Stimulated activated CD8-positive, alpha-beta memory T cell treated with anti-CD3 and anti-CD28 coated beads, Interleukin-12 subunit alpha, Interleukin-12 subunit beta, amount 100 ng/mL, for 24 hours (primary cell): ENCODE results near the gene MCRIP1.
A peak's percentile ranks its signal among the peaks of the same experiment; 100 is the strongest.

Source experiments
- DNase-seq: peaks from one replicate; pipeline ENCODE4 v3.0.0-alpha.2; 2020; ENCODE audit errors: extremely low read depth

MCRIP1 gene

DNA sequence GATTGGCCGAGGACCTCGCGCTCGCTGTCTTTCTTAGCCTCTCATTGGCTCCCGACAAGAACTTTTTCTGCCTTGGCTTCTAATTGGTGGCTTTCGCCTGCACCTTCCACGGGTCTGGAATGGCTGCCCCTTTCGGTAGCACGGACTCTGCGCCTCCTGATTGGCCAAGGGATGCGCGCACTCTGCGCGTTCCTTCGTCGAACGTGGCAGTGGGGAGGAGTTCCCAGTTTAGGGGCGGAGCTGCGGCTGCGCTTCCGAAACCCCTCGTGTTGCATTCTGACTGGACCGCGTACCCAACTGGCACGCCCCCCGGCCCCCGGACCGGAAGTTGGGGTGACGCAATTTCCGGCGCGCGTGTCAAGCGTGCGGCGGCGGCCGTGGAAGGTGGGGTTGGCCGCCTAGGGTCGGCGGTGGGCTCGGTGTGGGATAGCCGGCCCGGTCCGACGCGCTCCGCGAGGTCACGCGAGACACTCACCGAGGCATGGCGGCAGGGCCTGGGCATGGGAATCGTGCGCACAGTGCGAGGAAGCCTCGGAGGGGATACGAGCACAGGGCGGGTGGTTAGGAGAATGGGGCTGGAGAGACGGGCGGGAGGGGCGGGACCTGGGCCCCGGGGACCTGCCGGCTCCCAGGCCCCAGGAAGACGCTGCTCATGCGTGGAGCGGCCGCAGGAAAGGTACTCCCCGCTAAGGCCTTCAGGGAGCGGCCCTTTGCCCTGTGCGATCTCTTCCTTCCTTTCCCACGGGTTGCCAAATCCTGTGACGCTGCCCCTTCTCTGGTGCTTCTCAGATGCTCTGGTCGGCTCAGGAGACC lies 27.9 kb upstream of the MCRIP1 start:
- peak; percentile 95 for DNase-seq

- peak; percentile 96 for DNase-seq
Measured at GRCh38 chr17:81859906-81860755, 27.0 kb upstream of the MCRIP1 start, which contains the start of gene P4HB. Gene P4HB, minus strand, starts transcription at chr17:81860535. Its CDS starts 64 bp downstream, at chr17:81860471.

DNA sequence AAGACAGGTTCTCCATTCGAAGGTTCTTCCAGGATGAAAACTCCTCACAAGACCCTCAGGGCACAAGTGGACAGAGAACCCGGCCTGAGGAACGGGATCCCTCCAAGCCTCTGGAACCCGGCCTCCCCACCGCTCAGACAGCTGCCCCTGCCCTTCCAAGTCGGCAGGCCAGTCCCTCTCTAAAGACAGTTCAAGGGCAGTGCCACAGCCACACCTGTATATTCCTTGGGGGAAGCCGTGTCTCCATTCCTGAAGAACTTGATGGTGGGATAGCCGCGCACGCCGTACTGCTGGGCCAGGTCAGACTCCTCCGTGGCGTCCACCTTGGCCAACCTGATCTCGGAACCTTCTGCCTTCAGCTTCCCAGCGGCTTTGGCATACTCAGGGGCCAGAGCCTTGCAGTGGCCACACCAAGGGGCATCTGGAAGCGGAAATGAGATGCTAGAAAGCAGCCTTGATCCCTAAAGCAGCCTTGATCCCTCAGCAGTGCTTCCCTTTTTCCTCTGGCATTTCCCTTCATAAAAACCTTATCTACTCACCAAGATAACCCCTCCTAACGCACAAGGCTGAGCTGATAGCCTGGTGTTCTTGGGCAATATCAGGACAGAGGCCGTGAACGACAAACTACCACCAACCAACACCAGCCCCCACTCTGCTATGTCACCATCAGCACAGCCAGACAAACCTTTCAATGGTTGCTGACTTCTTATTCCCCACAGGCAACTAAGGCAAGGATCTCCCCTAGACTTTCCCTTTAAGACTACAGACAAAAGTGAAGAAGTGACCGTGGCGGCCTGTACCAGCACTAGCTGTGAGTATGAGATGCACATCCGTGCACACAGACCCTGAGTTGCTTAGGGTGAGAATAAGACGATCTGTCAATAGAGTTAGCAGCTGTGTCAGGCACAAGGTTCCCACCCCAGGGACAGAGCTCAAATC lies 26.1 kb upstream of the MCRIP1 start:
- DNase-seq: no peak

- DNase-seq: no peak
Measured at GRCh38 chr17:81858170-81858966, 25.3 kb upstream of the MCRIP1 start.

DNA sequence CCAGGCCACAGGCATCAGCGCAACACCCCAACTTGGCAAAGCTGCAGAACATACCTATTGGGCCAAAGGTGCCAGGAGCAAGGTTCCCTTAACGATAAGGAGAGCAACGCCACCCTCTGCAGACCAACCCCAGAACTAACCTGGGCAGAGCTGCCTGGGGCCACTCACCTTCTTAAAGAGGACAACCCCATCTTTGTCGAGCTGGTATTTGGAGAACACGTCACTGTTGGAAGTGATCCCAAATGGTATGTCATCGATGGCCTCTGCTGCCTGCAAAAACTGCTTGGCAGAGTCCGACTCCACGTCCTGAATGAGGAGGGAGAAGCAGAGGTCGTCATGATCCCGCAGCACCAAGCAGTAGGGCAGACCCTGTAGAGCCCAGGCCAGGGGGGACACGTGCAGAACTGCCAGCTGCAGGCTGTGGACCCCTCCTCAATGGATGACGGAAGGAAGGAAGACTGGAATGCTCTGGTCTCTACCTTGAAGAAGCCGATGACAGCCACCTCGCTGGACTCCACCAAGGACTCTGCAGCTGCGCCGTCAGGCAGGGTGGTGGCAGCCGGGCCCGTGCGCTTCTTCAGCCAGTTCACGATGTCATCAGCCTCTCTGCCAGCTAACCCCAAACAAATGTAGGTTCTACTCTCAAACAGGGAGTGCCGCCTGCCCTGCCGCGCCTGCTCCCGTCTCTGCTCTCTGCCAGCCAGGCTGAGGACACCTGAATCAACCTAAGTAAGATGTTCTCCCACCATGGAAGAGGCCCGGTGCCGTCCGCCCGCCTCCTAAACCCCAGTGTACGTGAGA lies 22.1 kb upstream of the MCRIP1 start:
- DNase-seq: no peak

DNA sequence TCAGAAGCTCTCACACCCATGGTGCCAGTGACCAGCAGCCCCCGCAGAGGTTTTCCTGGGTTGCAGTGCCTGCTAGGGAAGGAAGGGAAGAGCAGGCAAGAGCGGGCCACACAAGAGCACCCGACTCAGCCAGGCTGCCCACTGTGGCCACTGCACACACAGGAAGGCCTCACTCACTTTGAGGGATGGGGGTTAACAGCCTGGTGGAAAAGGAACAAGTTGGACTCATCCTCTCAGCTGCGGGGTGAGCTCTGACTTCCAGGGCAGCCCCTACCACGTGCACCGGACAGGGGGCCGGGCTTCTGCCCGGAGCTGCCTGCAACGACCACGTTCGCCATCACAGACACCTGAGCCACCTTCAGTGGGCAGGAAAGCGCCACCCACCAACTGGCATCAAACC lies 19.1 kb upstream of the MCRIP1 start:
- DNase-seq: no peak

DNA sequence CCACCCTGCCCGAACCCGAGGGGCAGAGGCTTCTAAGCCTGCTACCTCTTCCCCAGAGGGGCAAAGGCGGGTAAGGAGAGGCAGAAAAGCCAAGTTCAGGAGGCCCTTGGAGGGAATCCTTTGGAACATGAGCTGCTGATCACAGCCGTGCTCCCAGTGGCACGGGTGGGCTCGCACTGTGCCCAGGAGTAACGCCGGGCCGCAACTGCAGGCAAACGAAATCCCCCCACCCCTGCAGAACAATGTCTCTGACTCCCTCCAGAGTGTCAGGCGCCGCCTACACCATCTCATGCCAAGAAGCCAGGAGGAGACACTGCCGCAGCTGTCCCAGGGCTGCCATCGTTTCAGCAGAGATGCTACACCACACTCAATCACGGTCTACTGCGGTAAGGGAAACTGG lies 18.3 kb upstream of the MCRIP1 start:
- DNase-seq: no peak

GRCh38 chr17:81849457-81849856 lies 16.4 kb upstream of the MCRIP1 start:
- DNase-seq: no peak

- no peak for DNase-seq
Measured at GRCh38 chr17:81846743-81847689, 13.9 kb upstream of the MCRIP1 start.

- DNase-seq: no peak
Measured at GRCh38 chr17:81845881-81846742, 13.0 kb upstream of the MCRIP1 start.

GRCh38 chr17:81845361-81845760 lies 12.3 kb upstream of the MCRIP1 start:
- no peak for DNase-seq

DNA sequence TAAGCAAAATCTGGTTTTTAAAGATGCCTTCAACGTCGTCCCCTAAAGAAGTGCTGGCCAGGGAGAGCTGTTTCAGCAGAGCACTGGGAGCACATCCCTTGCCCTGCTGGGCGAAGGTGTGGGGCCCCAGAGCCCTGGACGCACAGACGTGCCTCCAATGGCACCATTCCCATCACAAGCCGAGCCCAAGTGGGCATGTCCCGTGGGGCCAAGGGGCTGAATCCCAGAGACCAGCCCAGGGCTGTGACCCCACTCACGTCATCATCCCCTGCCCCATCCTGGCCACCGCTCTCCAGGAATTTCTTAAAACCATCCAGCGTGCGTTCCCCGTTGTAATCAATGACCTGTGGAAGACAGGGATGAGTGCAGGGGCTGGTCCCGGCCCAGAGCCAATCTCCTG lies 11.8 kb upstream of the MCRIP1 start:
- no peak for DNase-seq

GRCh38 chr17:81844327-81844851 lies 11.3 kb upstream of the MCRIP1 start:
- DNase-seq: no peak

- DNase-seq: no peak
Measured at GRCh38 chr17:81843713-81844326, 10.7 kb upstream of the MCRIP1 start.

- DNase-seq: no peak
Measured at GRCh38 chr17:81842725-81843504, 9.8 kb upstream of the MCRIP1 start.

DNA sequence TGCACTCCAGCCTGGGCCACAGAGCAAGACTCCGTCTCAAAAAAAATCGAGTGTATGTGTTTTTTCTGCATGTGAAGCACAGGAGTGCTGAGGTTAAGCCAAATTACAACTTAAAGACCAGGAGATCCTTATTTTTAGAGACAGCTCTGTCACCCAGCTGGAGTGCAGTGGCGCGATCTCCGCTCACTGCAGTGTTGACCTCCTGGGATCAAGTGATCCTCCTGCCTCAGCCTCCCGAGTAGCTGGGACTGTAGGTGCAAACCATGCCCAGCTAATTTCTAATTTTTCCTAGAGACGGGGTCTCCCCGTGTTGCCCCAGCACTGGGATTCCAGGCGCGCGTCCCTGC lies 9.3 kb upstream of the MCRIP1 start:
- DNase-seq: no peak

DNA sequence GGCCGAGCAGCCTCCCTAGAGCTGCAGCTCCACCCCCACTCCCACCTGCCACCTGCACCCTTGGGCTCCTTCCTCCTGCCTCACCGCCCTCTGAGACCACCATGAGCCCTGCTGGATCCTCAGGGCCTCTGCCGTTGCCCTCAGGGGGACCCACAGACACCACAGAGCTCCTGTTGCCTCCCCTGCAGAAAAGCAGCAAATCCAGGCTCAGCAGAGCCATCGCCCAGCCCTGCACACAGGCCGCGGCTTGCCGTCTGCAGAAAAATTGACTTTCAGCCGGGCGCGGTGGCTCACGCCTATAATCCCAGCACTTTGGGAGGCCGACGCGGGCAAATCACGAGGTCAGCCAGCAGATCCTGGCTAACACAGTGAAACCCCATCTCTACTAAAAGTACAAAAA lies 8.8 kb upstream of the MCRIP1 start:
- no peak for DNase-seq
